Measurements from ENCODE around the gene CORO1C.
"Not testable (repeated sequence)": the region's sequence is repeated elsewhere in the genome, so short reads cannot be mapped to it uniquely, and the experiment has no call there.

The CORO1C gene

DNA sequence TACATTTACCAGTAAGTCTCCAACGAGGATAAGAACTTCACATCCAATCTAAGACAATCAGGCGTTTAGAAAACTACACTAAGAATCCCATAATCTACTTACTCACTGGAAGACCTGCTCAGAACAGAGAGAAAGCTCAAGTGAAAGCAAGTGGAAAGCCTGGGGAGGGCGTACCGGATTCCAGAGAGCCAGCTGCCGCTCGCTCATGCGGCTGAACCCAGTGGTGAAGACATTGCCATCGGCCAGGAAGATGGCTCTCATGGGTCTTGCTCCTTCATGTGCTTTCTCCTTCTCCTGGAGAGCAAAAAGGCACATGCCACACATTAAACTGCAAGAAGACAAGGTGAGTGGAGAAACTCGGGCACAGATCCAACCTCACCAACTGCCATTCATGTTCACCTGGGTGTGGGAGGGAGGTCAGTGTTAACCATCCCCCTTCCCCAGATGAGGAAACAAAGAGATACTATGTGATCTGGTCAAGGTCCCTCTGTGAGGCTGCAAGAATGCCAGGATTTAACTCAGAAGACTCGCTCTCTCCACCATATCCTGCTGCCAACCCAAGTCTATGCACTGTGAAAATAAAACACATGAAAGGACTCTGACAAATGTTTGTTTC, 74.1 kb downstream of the CORO1C start:
- Histone ChIP-seq H3K9ac (ENCODE audit: low read depth, low read length) (no peak overlapping the region), H3K36me3 (ENCODE audit: insufficient read depth, low read length) (peaks cover 55% of the 10 kb centered on the region), H3K9me3 (ENCODE audit: insufficient read depth, low read length, severe bottlenecking) (no peaks in the 10 kb centered on the region), H3K27me3 (ENCODE audit: insufficient read depth, low read length, poor library complexity) (no peaks in the 10 kb centered on the region), H4K20me1 (ENCODE audit: insufficient read depth, low read length) (no peaks in the 10 kb centered on the region), H3K4me2 (ENCODE audit: insufficient read depth, low read length) (no peak overlapping the region), H3K79me2 (ENCODE audit: insufficient read depth, low read length) (peaks cover 5% of the 10 kb centered on the region; the same call in 1 of the 2 replicates), H3K4me3 (ENCODE audit: low read depth in 1 of 2, low read length in 2 of 2) (no peak overlapping the region), H3K4me1 (ENCODE audit: insufficient read depth, low read length) (no peaks in the 10 kb centered on the region), H2AFZ (ENCODE audit: low read depth, low read length) (no peak overlapping the region), H3K27ac (ENCODE audit: low read length) (no peak overlapping the region)
- DNase-seq: no peak
- ATAC-seq (ENCODE audit: insufficient read depth, low read depth): no peak
- no peak for TF ChIP-seq EZH2 (IDR thresholded peaks at IDR 0.05; ENCODE audit: borderline replicate concordance, low read depth, low read length, severe bottlenecking)
- TF ChIP-seq, protein P1, sequence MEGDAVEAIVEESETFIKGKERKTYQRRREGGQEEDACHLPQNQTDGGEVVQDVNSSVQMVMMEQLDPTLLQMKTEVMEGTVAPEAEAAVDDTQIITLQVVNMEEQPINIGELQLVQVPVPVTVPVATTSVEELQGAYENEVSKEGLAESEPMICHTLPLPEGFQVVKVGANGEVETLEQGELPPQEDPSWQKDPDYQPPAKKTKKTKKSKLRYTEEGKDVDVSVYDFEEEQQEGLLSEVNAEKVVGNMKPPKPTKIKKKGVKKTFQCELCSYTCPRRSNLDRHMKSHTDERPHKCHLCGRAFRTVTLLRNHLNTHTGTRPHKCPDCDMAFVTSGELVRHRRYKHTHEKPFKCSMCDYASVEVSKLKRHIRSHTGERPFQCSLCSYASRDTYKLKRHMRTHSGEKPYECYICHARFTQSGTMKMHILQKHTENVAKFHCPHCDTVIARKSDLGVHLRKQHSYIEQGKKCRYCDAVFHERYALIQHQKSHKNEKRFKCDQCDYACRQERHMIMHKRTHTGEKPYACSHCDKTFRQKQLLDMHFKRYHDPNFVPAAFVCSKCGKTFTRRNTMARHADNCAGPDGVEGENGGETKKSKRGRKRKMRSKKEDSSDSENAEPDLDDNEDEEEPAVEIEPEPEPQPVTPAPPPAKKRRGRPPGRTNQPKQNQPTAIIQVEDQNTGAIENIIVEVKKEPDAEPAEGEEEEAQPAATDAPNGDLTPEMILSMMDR (IDR thresholded peaks at IDR 0.05; ENCODE audit: borderline replicate concordance, extremely low read depth, low read length, poor library complexity, severe bottlenecking): no peak

DNA sequence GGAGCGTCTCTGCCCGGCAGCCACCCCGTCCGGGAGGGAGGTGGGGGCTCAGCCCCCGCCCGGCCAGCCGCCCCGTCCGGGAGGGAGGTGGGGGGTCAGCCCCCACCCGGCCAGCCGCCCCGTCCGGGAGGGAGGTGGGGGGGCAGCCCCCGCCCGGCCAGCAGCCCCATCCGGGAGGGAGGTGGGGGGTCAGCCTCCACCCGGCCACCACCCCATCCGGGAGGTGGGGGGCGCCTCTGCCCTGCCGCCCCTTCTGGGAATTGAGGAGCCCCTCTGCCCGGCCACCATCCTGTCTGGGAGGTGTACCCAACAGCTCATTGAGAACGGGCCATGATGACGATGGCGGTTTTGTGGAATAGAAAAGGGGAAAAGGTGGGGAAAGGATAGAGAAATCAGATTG, 75.1 kb downstream of the CORO1C start:
- not testable (repeated sequence) for H3K79me2 ChIP-seq (ENCODE audit: insufficient read depth, low read length); H3K9ac ChIP-seq (ENCODE audit: low read depth, low read length)
- H3K36me3 ChIP-seq (ENCODE audit: insufficient read depth, low read length): peaks cover 56% of the 10 kb centered on the region

DNA sequence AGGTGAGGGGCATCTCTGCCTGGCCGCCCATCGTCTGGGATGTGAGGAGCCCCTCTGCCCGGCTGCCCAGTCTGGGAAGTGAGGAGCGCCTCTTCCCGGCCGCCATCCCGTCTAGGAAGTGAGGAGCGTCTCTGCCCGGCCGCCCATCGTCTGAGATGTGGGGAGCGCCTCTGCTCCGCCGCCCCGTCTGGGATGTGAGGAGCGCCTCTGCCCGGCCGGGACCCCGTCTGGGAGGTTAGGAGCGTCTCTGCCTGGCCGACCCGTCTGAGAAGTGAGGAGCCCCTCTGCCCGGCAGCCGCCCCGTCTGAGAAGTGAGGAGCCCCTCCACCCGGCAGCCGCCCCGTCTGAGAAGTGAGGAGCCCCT, 75.5 kb downstream of the CORO1C start:
- H3K4me1 ChIP-seq (ENCODE audit: insufficient read depth, low read length): not testable (repeated sequence)

More for the DNA sequence above, 75.1 kb downstream of the CORO1C start:
- not testable (repeated sequence) for DNase-seq; ATAC-seq (ENCODE audit: insufficient read depth, low read depth); H3K27ac ChIP-seq (ENCODE audit: low read length); H3K4me1 ChIP-seq (ENCODE audit: insufficient read depth, low read length); H3K27me3 ChIP-seq (ENCODE audit: insufficient read depth, low read length, poor library complexity); H3K9me3 ChIP-seq (ENCODE audit: insufficient read depth, low read length, severe bottlenecking); H2AFZ ChIP-seq (ENCODE audit: low read depth, low read length); H4K20me1 ChIP-seq (ENCODE audit: insufficient read depth, low read length); H3K4me2 ChIP-seq (ENCODE audit: insufficient read depth, low read length); H3K4me3 ChIP-seq (ENCODE audit: low read depth in 1 of 2, low read length in 2 of 2)

DNA sequence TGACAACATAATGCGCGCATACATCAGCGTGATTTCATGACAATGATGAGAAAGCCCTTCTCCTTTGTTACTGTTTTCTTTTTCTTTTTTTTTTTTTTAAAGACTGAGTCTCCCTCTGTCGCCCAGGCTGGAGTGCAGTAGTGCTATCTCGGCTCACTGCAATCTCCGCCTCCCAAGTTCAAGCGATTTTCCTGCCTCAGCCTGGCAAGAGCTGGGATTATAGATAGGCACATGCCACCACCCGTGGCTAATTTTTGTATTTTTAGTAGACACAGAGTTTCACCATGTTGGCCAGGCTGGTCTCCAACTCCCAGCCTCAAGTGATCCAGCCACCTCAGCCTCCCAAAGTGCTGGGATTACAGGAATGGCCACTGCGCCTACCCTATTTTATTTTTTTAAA, 76.7 kb downstream of the CORO1C start:
- H3K4me2 ChIP-seq (ENCODE audit: insufficient read depth, low read length); H3K27ac ChIP-seq (ENCODE audit: low read length); H3K27me3 ChIP-seq (ENCODE audit: insufficient read depth, low read length, poor library complexity); H3K4me3 ChIP-seq (ENCODE audit: low read depth in 1 of 2, low read length in 2 of 2); H2AFZ ChIP-seq (ENCODE audit: low read depth, low read length); H3K79me2 ChIP-seq (ENCODE audit: insufficient read depth, low read length); H4K20me1 ChIP-seq (ENCODE audit: insufficient read depth, low read length); H3K4me1 ChIP-seq (ENCODE audit: insufficient read depth, low read length); H3K9ac ChIP-seq (ENCODE audit: low read depth, low read length); H3K9me3 ChIP-seq (ENCODE audit: insufficient read depth, low read length, severe bottlenecking); DNase-seq; ATAC-seq (ENCODE audit: insufficient read depth, low read depth): not testable (repeated sequence)
- peaks cover 71% of the 10 kb centered on the region for H3K36me3 ChIP-seq (ENCODE audit: insufficient read depth, low read length)

More for the DNA sequence above, 75.5 kb downstream of the CORO1C start:
- not testable (repeated sequence) for H3K79me2 ChIP-seq (ENCODE audit: insufficient read depth, low read length); H3K9me3 ChIP-seq (ENCODE audit: insufficient read depth, low read length, severe bottlenecking); ATAC-seq (ENCODE audit: insufficient read depth, low read depth); DNase-seq; H3K9ac ChIP-seq (ENCODE audit: low read depth, low read length); H3K4me3 ChIP-seq (ENCODE audit: low read depth in 1 of 2, low read length in 2 of 2); H3K27ac ChIP-seq (ENCODE audit: low read length); H4K20me1 ChIP-seq (ENCODE audit: insufficient read depth, low read length); H3K27me3 ChIP-seq (ENCODE audit: insufficient read depth, low read length, poor library complexity); H3K4me2 ChIP-seq (ENCODE audit: insufficient read depth, low read length); H2AFZ ChIP-seq (ENCODE audit: low read depth, low read length)
- H3K36me3 ChIP-seq (ENCODE audit: insufficient read depth, low read length): peaks cover 59% of the 10 kb centered on the region

DNA sequence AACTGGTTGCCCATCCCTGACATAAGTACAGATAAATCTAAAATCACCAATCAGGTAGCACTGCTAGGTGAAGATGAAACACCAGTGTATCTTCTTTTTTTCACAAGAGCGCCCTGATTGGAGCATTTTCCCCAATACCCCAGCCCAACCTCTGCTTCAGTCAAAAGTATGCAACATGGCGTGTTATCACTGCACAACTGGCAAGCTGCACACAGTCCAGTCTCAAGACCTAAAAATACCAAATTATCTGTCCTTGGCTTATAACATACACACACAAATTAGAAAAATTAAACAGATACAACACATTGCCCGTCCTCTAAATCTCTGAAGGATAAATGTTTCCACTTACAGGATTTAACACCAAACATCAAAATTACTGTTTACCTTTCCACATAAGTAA, 77.4 kb downstream of the CORO1C start:
- Histone ChIP-seq H3K79me2 (ENCODE audit: insufficient read depth, low read length) (no peaks in the 10 kb centered on the region), H3K4me1 (ENCODE audit: insufficient read depth, low read length) (no peaks in the 10 kb centered on the region), H3K27me3 (ENCODE audit: insufficient read depth, low read length, poor library complexity) (no peaks in the 10 kb centered on the region), H3K27ac (ENCODE audit: low read length) (no peak overlapping the region), H3K4me2 (ENCODE audit: insufficient read depth, low read length) (no peak overlapping the region), H4K20me1 (ENCODE audit: insufficient read depth, low read length) (no peaks in the 10 kb centered on the region), H2AFZ (ENCODE audit: low read depth, low read length) (no peak overlapping the region), H3K9me3 (ENCODE audit: insufficient read depth, low read length, severe bottlenecking) (no peaks in the 10 kb centered on the region), H3K36me3 (ENCODE audit: insufficient read depth, low read length) (peaks cover 75% of the 10 kb centered on the region), H3K9ac (ENCODE audit: low read depth, low read length) (no peak overlapping the region), H3K4me3 (ENCODE audit: low read depth in 1 of 2, low read length in 2 of 2) (no peak overlapping the region)
- ATAC-seq (ENCODE audit: insufficient read depth, low read depth) (no peak), DNase-seq (no peak)
- TF ChIP-seq, protein P1 (IDR thresholded peaks at IDR 0.05; ENCODE audit: borderline replicate concordance, extremely low read depth, low read length, poor library complexity, severe bottlenecking): no peak
- no peak for TF ChIP-seq EZH2 (IDR thresholded peaks at IDR 0.05; ENCODE audit: borderline replicate concordance, low read depth, low read length, severe bottlenecking)

Data from DND-41 (cell line).